Stimulated activated naive CD4-positive, alpha-beta T cell (primary cell): ENCODE measurements around the gene GLG1.

Experiments used
- DNase-seq, 6 experiments: peaks; one replicate each; lab custom pipeline; 2025; lab: John Stamatoyannopoulos, UW

GLG1 gene

DNA sequence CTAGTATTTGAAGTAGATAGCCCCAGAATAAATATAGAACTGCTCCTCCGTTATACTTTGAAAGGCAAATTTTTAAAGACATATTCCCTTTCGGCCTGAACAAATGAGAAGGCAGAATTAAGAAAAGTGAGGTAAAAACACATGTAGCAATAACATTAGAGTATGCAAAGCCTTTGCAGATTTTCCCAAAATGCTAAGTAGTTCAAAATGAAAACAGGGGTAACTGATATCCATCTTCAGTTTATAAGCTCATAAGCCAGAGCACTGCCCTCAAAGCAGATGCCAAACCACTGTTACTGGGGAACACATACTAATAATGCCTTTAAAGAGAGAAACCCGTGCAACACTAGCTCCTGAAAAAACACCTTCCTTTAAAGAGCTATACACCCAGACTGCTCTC lies 134.4 kb downstream of the GLG1 start:
- no peak for DNase-seq

GRCh38 chr16:74472010-74472409 lies 134.9 kb downstream of the GLG1 start:
- no peak for DNase-seq

- no peak for DNase-seq
Observed at GRCh38 chr16:74469946-74470478, 136.9 kb downstream of the GLG1 start.

GRCh38 chr16:74468807-74469525 lies 137.9 kb downstream of the GLG1 start:
- DNase-seq, result no peak

DNA sequence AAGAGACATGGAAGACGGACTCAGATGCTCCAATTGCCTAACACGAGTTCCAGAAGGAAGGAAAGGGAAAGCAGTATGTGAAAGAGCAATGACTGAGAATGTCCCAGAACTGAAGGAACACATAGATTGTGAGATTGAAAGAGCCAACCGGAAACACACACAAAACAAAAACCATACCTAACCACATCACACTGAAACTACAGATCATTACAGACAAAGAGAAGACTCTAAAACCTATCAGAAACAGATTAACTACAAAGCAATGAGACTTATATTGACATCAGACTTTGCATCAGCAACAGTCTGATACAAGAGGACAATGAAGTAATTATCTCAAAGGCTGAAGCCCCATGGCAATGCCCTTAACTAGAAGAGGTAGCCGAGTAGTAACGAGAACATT lies 140.0 kb downstream of the GLG1 start:
- peak in 1 of 6 experiments; percentile 6 for DNase-seq

- DNase-seq, result no peak
Observed at GRCh38 chr16:74465851-74466685, 140.8 kb downstream of the GLG1 start.

GRCh38 chr16:74465281-74465680 lies 141.6 kb downstream of the GLG1 start:
- no peak for DNase-seq

DNA sequence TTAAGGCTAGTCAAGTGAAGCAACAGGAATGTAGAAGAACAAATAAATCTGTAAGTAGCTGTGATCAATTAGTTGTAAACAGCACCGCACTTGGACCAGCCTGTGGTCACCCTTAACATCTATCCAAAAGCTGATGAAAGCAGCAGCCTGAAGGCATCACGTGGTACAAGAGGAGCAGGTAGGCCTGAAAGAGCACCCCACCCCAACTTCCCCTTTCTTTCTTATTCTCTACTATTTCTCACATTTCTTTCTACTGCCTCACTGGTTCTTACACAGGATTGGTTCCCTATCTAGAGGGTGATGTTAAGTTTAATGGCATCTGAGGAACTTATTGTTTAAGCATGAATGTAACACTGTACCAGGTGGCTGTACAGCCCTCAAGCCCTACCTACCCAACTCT lies 143.0 kb downstream of the GLG1 start:
- no peak for DNase-seq

- no peak for DNase-seq
Observed at GRCh38 chr16:74462361-74462760, 144.6 kb downstream of the GLG1 start.

GRCh38 chr16:74461826-74462225 lies 145.1 kb downstream of the GLG1 start:
- DNase-seq, result no peak

DNA sequence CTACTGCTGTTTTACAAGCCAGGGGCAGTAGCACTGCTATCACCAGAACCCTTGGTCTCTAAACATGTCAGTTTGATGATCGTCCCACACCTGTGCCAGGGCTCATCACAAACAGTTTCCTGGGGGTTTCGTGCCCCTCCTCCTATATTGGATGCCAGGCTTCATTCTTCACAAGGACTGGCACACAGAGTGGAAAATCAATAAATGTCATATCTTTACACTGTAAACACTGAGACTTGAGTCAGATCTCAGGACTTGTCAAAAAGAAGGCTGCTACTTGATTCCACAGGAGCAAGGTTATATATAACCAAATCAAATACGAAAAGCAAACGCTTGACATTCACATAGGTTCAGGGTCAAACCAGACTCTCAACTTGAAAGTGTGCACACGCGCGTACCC lies 146.4 kb downstream of the GLG1 start:
- DNase-seq, result no peak

- DNase-seq, result no peak
Observed at GRCh38 chr16:74456290-74456625, 150.7 kb downstream of the GLG1 start.

- no peak for DNase-seq
Observed at GRCh38 chr16:74455619-74456289, 151.2 kb downstream of the GLG1 start.

GRCh38 chr16:74455213-74455612 lies 151.7 kb downstream of the GLG1 start:
- no peak for DNase-seq

DNA sequence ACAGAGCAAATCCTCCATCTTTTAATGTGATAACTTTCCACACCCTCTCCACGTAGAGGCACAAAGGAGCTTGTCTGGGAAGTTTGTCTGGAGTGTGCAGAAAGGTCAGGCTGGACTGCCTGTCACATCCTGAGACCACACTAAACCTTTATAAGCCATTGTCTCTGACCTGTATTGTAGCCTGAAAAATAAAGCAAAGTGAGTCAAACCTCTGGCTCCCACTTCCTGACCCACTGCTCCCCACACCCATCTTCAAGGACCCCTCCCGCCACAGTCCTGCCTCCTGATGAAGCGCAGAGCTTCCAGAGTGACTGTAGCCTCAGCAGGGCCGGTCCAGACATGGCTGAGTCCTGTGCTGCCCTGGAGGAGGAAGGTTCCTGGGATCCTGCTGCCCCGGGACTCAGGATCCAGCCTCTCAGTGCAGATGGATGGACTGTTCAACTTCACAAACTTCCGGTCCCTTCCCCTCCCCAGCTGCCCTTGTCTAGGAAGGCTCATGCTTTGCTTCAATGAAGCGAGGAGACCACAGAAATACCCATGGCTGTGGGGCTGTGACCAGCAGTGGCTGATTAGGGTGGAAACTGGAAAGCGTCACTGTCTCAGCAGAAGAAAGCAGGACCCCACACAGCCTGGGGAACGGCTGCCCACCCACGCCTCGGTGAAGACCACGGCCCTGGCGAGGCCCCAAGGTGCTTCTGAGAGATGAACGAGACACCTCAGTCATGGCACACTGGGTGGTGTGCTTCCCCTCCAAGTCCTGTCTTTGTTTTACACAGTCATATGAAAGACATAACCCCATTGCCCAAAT lies 154.8 kb downstream of the GLG1 start:
- no peak for DNase-seq

DNA sequence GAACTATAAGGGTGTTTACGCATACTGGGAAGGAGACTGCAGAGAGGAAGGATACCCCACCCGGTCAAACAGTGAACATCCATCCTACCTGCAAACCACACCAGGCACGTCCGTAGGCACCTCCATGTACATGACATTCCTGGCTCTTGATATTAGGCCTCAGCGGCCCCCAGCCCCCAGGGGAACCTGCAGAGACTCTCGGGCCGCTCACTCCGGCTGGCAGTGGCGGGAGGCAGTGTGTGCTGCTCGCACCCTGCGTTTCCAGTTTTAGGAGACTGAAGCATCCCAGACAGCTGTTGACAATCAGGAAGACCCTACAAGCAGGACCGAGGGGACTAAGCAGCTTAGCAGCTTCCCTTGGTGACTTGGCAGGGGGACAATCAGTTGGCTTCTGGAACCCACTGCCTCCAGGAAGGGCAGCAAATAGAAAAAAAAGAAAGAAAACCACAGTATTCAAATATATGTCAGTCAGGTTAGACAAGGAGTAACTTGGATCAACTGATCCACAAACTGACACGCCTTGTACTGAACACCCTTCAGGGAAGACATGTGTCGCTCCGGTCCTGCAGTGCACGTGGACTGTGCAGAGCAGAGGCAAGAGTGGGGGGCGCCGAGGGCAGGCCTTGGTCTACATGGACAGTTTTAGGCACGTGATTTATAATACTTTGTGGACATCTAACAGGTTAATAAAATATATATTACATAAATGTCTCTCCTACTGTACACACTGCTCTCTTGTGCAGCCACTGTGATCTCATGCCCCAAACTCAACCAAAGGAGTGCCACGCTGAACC lies 155.8 kb downstream of the GLG1 start:
- no peak for DNase-seq

GRCh38 chr16:74450236-74450635 lies 156.7 kb downstream of the GLG1 start:
- no peak for DNase-seq

DNA sequence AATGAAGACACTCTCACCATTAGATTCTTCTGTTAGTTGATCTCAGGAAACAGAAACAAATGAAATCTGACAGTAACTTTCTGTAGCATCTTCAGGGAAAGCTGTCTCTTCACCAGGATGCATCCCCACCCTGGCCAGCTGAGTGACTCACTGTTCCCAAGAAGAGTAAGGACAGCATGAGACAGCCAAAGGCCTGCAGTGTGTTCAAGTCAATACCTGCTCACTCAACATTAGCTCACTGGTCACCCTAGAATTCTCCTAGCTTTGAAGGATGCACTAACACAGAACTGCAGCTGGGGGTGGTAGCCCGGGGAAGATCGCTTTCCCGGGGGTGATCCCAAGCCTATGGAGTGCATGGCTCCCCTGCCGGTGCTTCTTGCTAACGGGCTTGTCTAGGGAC lies 157.4 kb downstream of the GLG1 start:
- no peak for DNase-seq

GRCh38 chr16:74448990-74449389 lies 157.9 kb downstream of the GLG1 start:
- no peak for DNase-seq

DNA sequence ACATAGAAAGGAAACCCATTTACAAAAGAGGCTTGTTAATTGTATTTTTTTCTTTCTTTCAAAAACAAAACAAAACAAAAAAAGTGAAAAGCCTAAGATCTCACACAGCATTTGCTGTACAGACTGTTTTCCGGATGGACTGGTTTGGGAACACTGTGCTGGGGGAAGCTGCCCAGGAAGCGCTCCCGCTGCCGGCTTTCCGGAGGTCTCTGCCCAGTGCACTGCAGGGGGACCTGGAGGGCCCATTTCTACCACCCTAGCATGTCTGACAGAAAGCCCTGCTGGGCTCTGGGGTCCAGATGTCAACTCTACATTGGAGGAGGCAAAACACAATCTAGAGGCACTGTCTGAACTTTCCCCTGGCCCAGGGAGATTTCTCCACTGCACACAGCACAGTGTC lies 159.3 kb downstream of the GLG1 start:
- no peak for DNase-seq

DNA sequence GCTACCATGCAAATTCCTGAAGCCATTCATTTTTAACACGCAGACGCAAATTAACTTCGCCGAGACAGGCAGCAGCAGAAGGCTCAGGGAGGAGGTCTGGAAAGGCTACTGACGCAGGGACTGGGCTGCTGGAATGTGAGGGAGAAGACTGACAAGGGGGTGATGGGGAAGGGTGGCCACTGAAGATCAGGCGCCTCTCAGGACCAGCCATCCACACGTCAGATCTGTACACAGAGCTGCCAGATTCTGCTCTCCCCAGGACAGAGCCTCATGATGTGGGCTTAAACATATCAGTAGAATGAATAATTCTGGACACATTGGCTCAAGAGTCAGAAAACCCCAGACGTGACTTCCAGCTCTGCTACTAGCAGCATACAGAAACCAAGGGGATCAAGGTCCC lies 160.0 kb downstream of the GLG1 start:
- no peak for DNase-seq
